Epithelial cell of prostate (primary cell): ENCODE measurements around the gene GSE1.

Experiments
- DNase-seq: peaks from one replicate; pipeline ENCODE4 v3.0.0-alpha.2; 2011; ENCODE audit warnings: low read depth, low spot score
- H3K27ac ChIP-seq: fragments of 450-650 bp; 2 replicates; pipeline ENCODE4 v1.5.1; 2017; ENCODE audit warnings: mild to moderate bottlenecking

GSE1 gene

DNA sequence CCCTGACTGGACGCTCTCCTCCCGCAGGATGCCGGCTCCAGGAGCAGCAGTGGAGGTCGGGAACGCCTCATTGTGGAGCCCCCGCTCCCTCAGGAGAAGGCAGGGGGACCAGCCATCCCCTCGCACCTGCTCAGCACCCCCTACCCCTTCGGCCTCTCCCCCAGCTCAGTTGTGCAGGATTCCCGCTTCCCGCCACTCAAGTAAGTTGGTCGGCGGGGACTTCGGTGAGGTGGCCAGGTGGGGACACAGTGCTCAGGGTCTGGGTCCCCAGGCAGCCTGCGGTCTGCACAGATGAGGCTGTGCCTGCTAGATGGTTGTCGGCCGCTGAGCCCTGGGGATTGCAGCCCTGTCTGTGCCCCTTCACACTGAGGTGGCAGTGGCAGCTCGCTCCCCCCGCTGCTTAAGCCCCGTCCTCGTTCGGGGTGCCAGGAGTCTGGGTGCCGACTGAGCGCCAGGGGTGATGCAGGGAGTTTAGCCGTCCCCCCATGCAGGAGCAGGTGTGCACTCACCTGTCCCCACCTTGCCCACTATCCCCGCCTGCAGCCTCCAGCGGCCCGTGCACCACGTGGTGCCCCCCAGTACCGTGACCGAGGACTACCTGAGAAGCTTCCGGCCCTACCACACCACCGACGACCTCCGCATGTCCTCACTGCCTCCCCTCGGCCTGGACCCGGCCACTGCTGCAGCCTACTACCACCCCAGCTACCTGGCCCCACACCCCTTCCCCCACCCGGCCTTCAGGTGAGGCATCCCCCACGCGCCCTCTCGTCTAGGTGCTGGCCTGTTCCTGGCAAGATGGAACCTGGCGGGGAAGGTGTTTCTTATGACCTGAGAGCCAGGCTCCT, 41.4 kb downstream of the GSE1 start:
- no peak overlapping the region for H3K27ac ChIP-seq

DNA sequence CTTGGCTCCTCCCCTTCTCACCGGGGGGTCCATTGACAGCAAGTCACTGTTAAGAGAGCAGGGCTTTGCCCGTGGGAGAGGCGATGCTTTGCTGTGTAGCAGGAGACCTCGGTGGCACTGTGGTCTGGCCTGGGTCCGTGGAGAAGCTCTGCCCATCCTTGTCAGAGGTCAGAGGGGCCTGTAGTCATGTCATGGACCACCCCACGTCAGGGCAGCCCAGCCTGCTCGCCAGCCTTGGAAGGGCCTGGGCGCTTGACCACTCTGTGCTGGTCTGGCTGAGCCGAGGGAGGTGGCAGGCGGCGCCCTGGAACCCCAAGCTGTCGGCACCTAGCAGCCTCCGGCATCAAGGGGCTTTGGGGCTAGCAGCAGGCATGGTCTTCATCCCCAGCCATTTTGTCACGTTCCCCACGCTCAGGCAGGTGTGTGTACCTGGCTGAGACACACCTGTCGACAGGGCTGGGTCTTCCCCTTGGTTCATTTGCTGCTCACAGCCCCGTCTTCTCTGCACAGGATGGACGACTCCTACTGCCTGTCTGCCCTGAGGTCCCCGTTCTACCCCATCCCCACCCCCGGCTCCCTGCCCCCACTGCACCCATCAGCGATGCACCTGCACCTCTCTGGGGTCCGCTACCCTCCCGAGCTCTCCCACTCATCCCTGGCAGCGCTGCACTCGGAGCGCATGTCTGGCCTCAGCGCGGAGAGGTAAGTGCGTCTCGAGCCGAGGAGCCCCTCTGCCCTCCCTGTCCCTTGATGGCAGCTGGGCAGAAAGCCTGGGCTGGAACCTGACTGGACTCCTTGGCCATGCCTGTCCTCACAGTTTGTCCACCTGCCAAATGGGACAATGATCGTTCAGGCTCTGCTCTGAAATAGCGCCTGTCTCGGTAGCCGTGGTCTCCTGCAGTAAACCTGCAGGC, 42.4 kb downstream of the GSE1 start:
- H3K27ac ChIP-seq: no peak overlapping the region
- no peak for DNase-seq

More for the DNA sequence above, 41.4 kb downstream of the GSE1 start:
- DNase-seq: no peak

DNA sequence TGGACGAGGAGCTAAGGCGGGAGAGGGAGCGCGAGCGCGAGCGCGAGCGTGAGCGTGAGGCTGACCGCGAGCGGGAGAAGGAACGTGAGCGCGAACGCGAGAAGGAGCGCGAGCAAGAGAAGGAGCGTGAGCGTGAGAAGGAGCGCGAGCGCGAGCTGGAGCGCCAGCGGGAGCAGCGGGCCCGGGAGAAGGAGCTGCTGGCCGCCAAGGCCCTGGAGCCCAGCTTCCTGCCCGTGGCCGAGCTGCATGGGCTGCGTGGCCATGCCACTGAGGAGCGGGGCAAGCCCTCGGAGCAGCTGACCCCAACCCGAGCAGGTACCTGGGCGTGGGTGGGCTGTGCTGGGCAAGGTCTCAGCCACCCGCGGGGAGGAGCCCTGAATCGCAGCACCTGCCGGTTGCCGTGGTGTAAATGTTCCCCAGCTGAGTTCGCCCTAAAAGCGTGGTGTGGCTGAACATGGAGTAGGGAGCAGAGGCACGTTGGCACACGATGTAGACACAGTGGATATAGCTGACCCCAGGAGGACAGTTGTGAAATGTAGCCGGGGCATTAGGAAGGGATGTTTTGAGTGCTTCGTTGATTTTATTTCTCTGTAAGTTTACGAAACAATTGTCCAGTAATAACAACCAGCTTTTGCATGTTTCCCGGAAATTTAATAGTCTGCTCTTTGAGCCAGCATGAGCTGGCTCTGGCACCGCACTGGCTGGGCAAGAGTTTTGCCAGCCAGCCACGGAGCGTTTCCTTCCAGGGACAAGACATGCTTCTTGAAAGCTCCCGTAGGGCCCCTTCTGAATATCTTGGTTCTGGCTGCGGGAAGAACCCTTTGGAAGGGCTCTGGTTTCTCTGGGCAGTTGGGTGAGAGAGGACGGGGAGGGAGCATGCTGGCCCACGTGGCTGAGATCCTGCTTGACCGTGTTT, 43.5 kb downstream of the GSE1 start:
- no peak overlapping the region for H3K27ac ChIP-seq
- no peak for DNase-seq

DNA sequence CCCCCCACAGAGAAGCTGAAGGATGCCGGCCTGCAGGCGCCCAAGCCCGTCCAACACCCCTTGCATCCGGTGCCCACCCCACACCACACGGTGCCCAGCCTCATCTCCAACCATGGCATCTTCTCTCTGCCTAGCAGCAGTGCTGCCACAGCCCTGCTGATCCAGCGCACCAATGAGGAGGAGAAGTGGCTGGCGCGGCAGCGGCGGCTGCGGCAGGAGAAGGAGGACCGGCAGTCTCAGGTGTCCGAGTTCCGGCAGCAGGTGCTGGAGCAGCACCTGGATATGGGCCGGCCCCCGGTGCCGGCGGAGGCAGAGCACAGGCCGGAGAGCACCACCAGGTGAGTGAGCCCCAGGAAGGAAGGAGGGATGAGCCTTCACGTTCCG, 44.1 kb downstream of the GSE1 start:
- H3K27ac ChIP-seq: no peak overlapping the region

DNA sequence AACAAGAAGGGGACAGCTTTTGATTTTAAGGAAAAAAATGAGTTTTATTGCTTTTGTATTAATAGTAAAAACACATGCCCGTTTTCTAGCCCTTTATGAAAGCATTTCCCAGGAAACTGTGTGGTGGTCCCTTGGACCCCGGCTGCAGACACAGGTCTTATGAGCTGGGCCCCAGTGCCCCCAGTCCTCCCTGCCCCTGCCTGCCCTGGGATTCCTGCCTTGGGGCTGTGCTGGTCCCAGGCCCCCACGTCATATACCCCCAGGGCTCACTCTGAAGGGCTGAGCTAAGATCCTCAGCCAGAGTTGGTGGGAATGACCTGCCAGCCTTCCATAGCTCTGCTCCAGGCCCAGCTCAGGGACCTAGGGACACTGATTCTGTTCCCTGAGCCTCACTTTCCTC, 44.9 kb downstream of the GSE1 start:
- no peak overlapping the region for H3K27ac ChIP-seq
- DNase-seq: no peak

More for the DNA sequence above, 44.1 kb downstream of the GSE1 start:
- DNase-seq: no peak

DNA sequence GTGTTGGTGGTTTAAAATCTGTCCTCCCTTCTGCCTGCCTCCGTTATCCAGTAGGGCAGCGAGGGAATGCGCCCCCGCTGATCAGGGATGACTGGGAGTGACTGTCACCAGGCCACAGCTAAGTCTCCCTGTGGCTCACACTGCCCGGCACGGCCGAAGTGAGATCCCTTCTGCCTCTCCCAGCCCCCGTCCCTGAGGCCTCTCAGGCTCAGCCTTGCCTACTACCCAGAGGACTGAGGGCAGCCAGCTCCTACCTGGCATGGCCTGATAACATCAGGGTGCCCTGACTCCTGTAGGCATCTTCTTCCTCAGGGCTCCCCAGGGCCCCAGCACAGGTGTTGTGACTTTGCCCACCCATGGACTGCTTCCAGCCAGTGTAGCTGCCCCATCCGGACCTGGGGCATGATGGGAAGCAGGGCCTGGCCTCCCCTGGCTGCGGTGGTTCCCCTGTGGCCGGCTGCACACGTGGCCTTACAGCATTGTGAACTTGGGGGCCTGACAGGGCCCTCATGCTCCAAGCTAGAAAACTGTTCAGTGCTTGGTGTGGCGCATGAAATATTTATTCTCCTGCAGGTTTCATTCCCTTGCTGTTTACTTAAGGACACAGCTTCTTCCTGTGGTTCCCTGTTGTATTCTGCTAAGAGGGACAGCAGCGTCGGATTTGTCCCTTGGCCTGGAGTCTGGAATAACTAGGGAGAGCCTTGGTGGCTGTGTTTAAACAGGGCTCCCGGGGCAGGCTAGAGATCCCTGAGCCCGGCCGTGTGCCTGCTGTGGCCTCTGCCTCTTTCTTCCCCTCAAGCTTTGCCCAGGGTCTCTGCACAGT, 45.6 kb downstream of the GSE1 start:
- H3K27ac ChIP-seq: no peak overlapping the region
- DNase-seq: no peak

DNA sequence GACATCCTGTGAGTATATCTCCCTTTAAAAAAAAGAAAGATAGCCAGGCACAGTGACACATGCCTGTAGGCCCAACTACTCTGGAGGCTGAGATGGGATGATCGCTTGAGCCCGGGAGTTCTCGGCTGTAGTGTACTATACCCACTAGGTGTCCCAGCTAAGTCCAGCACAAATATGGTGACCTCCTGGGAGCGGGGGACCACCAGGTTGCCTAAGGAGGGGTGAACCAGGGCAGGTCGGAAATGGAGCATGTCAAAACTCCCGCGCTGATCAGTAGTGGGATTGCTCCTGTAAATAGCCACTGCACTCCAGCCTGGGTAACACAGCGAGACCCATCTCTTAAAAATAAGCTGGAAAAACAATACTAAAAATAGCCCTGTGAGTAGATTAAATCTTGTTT, 46.2 kb downstream of the GSE1 start:
- H3K27ac ChIP-seq: no peak overlapping the region
- DNase-seq: no peak

DNA sequence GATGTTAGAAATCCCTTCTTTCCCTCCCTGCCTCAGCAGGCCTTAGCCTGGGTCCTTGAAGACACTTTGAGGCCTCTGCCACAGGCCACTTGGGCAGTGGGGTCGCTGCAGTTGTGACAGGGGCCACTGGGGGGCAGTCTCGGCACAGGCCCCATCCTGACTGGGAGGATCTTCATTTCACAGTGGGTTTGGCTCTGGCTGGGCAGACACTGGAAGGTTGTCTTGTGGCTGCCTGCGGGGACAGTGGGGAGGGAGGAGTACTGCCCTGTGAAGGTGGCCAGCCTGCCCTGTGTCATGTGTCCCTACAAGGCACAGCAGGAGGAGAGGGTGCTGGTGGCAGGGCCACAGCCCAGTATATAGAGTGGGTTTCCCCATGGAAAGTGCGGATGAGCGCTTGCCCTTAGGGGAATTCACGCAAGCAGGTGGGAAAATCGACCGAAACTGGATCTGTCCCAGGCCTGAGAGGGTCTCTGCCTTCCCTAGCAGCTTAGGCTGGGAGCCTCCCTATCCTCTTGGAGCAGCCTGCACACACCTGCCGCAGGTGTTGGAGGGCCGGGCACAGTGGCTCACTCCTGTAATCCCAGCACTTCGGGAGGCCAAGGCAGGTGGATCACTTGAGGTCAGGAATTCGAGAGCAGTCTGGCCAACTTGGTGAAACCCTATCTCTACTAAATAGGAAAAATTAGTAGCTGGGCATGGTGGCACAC, 46.8 kb downstream of the GSE1 start:
- H3K27ac ChIP-seq: no peak overlapping the region
- no peak for DNase-seq

DNA sequence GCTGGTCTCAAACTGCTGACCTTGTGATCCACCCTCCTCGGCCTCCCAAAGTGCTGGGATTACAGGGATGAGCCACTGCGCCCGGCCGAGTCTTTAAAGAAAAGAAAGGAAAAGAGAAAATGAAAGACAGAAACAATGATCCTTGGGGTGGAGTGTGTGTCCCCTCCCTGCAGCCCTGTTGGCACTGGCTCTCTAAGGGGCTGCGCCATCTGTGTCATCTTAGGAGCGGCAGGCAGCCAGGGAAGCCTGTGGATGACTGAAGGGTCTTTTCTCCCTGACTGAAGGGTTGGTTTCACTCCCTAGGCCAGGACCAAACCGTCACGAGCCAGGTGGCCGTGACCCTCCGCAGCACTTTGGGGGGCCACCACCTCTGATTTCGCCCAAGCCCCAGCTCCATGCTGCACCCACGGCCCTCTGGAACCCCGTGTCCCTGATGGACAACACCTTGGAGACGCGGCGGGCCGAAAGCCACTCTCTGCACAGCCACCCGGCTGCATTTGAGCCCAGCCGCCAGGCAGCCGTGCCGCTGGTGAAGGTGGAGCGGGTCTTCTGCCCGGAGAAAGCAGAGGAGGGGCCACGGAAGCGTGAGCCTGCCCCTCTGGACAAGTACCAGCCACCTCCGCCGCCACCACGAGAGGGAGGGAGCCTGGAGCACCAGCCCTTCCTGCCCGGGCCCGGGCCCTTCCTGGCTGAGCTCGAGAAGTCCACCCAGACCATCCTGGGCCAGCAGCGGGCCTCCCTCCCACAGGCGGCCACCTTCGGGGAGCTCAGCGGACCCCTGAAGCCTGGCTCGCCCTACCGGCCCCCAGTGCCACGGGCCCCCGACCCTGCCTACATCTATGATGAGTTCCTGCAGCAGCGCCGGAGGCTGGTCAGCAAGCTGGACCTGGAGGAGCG, 48.0 kb downstream of the GSE1 start:
- no peak for DNase-seq
- no peak overlapping the region for H3K27ac ChIP-seq

DNA sequence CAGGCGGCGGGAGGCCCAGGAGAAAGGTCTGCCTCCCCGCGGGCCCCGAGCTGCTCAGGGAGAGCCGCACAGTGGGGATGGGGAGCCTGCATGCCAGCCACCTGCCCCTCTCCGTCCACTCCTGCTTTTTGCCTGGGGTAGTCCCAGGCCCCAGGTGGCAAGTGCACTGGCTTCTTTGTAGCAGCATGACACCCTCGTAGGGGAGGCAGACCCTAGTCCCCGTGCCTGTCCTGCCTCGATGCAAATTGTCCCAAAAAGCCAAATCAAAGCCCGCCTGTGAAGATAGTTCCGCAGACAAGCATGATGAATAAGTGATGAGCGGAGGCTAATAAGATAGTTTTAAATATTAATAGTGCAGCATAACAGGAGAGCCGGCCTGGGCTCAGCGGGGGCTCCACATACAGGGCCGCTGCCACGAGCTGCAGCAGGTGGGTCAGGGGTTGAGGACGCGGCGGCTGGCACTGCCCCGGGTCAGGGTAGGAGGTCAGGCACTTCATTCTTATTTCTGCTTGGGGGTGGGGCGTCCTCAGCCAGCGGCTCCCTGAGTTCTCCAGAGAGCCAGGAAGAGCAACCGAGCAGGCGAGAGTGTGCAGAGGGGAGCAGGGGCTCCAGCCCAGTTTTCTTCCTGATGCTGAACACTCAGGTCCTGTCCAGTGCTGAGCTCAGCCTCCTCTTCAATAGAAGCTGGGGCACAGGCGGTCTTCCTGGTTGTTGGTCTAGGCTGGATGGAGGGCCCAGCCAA, 48.8 kb downstream of the GSE1 start:
- no peak overlapping the region for H3K27ac ChIP-seq
- no peak for DNase-seq

DNA sequence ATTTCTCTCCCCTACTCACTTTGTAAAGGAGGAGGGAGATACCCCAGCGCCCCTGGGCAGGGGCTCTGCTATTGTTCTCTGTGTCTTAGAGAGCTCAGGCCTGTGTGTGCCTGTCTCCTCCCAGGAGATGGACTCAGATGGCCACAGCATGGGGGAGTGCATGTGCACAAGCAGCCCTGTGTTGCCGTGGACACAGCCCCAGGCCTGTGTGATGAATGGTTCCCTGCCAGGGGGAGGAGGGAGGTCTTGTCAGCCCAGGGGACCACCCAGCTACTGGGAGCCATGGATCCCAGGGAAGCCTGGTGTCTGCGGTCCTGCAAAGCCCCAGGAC, 49.3 kb downstream of the GSE1 start:
- DNase-seq: no peak
- H3K27ac ChIP-seq: no peak overlapping the region

DNA sequence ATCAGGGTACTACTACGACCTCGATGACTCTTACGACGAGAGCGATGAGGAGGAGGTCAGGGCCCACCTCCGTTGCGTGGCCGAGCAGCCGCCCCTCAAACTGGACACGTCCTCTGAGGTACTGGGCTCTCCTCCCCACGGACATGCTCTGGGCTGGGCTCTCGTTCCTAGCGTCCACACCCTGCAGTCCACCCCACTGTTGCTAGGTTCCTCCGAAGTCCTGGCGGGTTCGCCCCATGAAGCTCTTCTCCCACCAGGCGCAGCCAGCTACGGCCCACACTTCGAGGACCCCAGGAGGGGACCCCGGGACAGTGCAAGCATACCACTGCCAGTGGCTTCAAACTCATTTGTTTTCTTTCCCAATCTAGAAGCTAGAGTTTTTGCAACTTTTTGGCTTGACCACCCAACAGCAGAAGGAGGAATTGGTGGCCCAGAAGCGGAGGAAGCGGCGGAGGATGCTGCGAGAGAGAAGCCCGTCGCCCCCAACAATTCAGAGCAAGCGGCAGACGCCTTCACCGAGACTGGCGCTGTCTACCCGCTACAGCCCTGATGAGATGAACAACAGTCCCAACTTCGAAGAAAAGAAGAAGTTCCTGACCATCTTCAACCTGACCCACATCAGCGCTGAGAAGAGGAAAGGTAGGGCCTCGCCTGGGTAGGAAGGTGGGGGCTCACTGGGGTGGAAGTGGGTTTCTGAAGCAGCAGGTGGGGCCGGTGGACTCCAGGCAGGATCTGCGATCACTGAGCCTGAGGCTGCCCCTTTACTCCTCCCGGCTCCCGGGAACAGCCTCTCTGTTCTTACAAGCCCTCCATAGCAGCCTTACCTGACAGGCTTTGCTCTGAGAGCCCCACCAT, 50.1 kb downstream of the GSE1 start:
- DNase-seq: no peak
- H3K27ac ChIP-seq: no peak overlapping the region

DNA sequence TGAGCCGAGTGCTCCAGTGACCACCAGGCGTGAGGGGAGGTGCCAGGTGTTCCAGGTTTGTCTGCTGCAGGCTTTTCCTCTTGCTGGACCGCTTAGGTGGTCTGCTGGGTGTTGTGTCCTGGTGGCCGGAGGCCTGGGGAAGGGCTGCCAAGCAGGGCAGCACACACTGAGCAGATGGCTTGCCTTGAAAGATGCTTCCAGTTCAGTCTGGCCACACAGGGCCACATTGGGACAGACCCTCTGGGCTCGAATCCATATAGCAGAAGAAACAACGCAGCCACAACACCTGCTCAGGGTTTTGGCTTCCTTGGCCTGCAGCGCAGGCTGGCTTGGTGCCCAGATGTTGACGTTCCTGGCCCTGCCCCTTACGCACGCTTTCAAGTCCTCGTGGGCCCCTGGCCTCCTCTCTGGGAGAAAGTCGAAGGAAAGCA, 50.8 kb downstream of the GSE1 start:
- no peak overlapping the region for H3K27ac ChIP-seq
- no peak for DNase-seq

DNA sequence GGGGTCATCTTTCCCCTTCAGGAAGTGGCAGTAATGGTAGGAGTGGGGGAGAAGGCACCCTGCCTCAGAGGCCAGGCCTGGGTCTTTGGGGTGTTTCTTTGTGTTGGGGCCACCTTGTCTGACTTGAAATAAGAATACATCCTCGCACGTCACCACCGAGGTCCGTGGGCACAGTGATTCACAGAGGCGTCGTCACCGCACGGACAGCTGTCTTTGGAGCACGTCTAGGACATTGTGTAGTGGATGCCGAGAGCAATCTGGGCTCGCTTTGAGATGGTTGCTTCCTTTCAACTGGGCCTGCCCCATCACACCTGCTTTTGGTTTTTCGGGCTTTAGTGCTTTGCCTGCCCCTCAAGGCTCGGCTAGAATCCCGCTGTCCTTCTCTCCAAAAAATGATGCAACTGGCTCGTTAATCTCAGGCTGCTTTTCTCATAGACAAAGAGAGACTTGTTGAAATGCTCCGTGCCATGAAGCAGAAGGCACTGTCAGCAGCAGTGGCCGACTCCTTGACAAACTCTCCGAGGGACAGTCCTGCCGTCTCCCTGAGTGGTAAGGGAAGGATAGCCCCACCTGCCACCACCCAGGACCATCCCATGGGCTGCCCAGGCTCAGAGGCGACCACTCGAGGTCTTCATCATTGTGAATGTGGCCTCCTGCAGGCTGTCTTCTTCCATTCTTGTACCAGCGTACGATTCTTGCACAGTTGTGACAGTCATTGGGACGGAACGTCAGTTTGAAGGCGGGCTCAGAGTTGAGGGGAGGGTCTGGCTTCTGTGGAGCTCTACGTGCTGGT, 51.7 kb downstream of the GSE1 start:
- H3K27ac ChIP-seq: no peak overlapping the region

DNA sequence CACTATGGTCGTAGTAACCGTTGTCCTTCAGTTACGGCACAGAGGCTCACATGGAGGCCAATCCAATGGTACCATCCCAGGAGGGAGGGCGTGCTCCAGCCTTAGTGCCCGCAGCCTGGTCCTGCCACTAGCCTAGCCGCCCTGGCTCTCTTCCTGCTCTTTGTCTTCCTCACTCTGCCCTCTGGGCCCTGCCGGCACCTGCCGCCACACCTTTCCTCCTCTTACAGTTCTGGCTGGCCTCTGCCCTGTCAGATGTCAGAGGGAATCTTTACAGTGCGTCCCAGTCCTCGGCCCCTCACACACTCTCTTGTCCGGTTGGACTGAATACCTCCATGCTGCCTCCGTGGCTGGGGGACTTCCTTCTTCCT, 52.2 kb downstream of the GSE1 start:
- H3K27ac ChIP-seq: no peak overlapping the region
- no peak for DNase-seq

More for the DNA sequence above, 51.7 kb downstream of the GSE1 start:
- no peak for DNase-seq

DNA sequence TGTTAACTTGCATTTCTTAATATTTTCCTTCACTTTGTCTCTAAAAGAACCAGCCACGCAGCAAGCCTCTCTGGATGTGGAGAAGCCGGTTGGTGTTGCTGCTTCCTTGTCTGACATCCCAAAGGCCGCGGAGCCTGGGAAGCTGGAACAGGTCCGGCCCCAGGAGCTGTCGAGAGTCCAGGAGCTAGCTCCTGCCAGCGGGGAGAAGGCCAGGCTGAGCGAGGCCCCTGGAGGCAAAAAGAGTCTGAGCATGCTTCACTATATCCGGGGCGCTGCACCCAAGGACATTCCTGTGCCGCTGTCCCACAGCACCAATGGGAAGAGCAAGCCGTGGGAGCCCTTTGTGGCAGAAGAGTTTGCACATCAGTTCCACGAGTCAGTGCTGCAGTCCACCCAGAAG, 52.8 kb downstream of the GSE1 start:
- DNase-seq: no peak
- H3K27ac ChIP-seq: no peak overlapping the region
